PFSK-1 (cell line): Measurements from ENCODE around the gene UFSP1.

ENCODE experiments used
- FOXP2 ChIP-seq: optimal IDR thresholded peaks from 2 replicates; pipeline ENCODE3; 2011; ENCODE audit warnings: borderline replicate concordance, control low read depth, inconsistent platforms; ENCODE audit not compliant: insufficient read depth; ENCODE audit errors: extremely low read length, extremely low read depth
- POLR2AphosphoS5 ChIP-seq: IDR thresholded peaks from 2 replicates; pipeline ENCODE4 v1.6.1; 2012; ENCODE audit warnings: low read depth, mild to moderate bottlenecking, control low read depth, low read length, moderate library complexity
- SIN3A ChIP-seq: IDR thresholded peaks from 2 replicates; pipeline ENCODE4 v1.6.1; 2012; ENCODE audit warnings: mild to moderate bottlenecking, low read length, moderate library complexity, borderline replicate concordance; ENCODE audit not compliant: insufficient read depth
- TAF1 ChIP-seq: IDR thresholded peaks from 2 replicates; pipeline ENCODE4 v1.6.1; 2012; ENCODE audit warnings: low read length, control low read depth, borderline replicate concordance; ENCODE audit not compliant: insufficient read depth
- TF ChIP-seq, protein P1 (sequence below), 2 experiments: IDR thresholded peaks; 2 replicates each; pipeline versions ENCODE4 v1.6.1 to v1.8.0; 2011 to 2012; ENCODE audit warnings: low read depth in 2 of 2, low read length in 2 of 2, control low read depth in 1 of 2, inconsistent platforms in 1 of 2, mild to moderate bottlenecking in 1 of 2, moderate library complexity in 1 of 2; ENCODE audit not compliant: insufficient read depth in 1 of 2

Gene UFSP1

DNA sequence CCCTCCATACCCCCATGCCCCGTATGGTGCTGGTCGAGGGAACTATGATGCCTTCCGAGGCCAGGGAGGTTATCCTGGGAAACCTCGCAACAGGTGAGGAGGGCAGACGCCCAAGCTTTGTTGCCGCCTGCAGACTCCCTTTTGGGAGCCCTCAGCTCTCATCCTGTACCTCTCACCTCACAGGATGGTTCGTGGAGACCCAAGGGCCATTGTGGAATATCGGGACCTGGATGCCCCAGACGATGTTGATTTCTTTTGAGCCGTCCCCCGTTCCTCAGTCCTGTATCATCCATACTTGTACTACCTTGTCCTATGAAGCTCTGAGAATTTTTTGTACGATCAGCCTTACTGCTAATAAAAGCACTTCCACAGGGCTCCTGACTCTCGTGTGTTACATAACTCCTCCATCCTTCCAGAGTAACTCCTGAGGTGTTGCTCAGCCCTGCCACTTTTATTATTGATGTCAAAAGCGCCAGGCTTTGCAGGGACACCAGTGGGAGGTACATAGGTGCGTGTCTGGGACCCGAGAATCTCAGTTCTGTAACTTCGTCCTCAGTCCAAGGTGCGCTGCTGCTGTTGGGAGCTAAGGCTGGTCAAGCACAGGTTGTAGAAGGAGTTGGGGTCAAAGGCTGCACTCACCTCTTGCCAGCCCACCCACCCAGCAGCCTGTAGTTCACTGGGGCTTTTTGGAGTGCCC is 1.1 kb downstream of the UFSP1 start:
- TF ChIP-seq FOXP2 = no peak
- peak; percentile 16; the same call in 1 of the 2 replicates for TF ChIP-seq POLR2AphosphoS5
- no peak for TF ChIP-seq SIN3A
- no peak for TF ChIP-seq TAF1
- TF ChIP-seq, protein P1, sequence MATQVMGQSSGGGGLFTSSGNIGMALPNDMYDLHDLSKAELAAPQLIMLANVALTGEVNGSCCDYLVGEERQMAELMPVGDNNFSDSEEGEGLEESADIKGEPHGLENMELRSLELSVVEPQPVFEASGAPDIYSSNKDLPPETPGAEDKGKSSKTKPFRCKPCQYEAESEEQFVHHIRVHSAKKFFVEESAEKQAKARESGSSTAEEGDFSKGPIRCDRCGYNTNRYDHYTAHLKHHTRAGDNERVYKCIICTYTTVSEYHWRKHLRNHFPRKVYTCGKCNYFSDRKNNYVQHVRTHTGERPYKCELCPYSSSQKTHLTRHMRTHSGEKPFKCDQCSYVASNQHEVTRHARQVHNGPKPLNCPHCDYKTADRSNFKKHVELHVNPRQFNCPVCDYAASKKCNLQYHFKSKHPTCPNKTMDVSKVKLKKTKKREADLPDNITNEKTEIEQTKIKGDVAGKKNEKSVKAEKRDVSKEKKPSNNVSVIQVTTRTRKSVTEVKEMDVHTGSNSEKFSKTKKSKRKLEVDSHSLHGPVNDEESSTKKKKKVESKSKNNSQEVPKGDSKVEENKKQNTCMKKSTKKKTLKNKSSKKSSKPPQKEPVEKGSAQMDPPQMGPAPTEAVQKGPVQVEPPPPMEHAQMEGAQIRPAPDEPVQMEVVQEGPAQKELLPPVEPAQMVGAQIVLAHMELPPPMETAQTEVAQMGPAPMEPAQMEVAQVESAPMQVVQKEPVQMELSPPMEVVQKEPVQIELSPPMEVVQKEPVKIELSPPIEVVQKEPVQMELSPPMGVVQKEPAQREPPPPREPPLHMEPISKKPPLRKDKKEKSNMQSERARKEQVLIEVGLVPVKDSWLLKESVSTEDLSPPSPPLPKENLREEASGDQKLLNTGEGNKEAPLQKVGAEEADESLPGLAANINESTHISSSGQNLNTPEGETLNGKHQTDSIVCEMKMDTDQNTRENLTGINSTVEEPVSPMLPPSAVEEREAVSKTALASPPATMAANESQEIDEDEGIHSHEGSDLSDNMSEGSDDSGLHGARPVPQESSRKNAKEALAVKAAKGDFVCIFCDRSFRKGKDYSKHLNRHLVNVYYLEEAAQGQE (IDR thresholded peaks at IDR 0.05; ENCODE audit: insufficient read depth in 1 of 2, low read depth in 2 of 2, low read length in 2 of 2) = no peak

DNA sequence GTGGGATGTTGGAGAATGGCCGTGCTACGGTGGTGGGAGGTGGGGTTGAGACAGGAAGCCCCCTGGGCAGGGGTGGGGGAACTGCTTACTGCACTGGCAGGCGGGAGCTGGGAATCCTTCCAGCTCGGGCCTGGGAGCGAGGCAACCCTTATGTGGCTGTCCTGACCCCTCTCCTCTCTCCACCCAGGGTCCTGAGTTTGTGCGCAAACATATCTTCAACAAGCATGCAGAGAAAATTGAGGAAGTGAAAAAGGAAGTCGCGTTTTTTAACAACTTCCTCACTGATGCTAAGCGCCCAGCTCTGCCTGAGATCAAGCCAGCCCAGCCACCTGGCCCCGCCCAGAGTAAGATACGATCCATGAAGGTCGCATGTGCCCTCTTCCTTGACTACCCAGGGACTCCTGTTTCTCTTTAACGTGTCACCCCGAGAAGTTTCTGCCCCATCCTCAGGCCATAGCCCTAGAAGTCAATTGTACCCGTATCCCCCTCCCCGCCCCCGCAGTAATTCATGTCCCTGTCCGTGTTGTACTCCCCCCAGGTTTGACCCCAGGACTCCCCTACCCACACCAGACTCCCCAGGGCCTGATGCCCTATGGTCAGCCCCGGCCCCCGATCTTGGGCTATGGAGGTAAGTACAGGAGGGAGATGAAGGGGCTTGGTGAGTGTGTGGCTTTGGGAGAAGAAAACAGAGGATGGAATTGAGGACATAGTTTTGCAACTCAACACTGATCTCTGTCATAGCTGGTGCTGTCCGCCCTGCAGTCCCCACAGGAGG is 1.8 kb downstream of the UFSP1 start:
- TF ChIP-seq TAF1 (no peak), SIN3A (no peak), POLR2AphosphoS5 (no peak; the same call in 1 of the 2 replicates), FOXP2 (no peak)
- TF ChIP-seq, protein P1 (IDR thresholded peaks at IDR 0.05; ENCODE audit: insufficient read depth in 1 of 2, low read depth in 2 of 2, low read length in 2 of 2) = no peak

DNA sequence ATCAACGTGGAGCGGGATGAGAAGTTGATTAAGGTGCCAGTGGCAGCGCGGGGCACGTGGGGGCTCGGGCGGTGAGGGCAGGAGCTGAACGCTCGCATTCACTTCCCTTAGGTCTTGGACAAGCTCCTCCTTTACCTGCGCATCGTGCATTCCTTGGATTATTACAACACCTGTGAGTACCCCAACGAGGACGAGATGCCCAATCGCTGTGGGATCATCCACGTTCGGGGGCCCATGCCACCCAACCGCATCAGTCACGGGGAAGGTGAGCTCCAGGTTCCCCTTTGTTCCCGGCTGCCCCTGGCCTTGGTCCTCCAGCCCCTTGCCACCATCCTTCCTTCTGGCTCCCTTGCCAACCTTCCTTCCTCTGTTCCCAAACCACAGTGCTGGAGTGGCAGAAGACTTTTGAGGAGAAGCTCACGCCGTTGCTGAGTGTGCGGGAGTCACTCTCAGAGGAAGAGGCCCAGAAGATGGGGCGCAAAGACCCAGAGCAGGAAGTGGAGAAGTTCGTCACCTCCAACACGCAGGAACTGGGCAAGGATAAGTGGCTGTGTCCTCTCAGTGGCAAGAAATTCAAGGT is 2.5 kb downstream of the UFSP1 start:
- TF ChIP-seq, protein P1 (IDR thresholded peaks at IDR 0.05; ENCODE audit: insufficient read depth in 1 of 2, low read depth in 2 of 2, low read length in 2 of 2) = no peak

DNA sequence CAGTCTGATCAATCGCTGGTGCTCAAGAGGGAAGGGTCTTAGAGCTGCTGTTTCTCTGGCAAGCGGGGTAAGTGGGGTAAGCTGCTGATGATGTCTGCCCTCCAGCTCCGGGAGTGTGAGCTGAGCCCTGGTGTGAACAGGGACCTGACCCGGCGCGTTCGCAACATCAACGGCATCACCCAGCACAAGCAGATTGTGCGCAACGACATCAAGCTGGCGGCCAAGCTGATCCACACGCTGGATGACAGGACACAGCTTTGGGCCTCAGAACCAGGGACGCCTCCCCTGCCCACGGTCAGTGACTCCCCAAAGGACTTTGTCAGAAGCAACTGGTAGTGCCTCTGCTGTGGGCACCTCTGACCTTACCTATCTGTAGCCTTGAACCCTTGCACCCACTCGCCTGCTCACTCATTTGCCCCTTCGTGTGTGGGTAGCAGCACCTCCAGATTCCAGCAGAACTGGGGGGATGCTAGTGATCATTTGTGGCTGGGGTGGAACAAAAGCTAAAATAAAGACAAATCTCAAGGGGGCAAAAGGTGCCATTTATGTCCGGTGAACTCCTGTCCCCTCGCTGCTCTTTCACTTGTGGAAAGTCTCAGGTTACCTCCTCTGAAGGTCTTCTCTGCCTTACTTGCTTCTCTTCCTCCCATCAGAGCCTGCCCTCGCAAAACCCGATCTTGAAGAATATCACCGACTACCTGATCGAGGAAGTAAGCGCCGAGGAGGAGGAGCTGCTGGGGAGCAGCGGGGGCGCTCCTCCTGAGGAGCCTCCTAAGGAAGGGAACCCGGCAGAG is 3.2 kb downstream of the UFSP1 start:
- TF ChIP-seq TAF1 (no peak), SIN3A (no peak), POLR2AphosphoS5 (no peak; the same call in 1 of the 2 replicates), FOXP2 (no peak)
- TF ChIP-seq, protein P1 (IDR thresholded peaks at IDR 0.05; ENCODE audit: insufficient read depth in 1 of 2, low read depth in 2 of 2, low read length in 2 of 2) = no peak
